Measurements from ENCODE around the gene ZBTB40. TPM values are rescaled to one million over a fixed set of nuclear protein-coding genes. Genes with fewer than 3 reads are reported as not detected.

Gene ZBTB40
- total RNA-seq, 4 donors from 2014 or later, result 12.0 to 17.3 (median 12.5) TPM

DNA sequence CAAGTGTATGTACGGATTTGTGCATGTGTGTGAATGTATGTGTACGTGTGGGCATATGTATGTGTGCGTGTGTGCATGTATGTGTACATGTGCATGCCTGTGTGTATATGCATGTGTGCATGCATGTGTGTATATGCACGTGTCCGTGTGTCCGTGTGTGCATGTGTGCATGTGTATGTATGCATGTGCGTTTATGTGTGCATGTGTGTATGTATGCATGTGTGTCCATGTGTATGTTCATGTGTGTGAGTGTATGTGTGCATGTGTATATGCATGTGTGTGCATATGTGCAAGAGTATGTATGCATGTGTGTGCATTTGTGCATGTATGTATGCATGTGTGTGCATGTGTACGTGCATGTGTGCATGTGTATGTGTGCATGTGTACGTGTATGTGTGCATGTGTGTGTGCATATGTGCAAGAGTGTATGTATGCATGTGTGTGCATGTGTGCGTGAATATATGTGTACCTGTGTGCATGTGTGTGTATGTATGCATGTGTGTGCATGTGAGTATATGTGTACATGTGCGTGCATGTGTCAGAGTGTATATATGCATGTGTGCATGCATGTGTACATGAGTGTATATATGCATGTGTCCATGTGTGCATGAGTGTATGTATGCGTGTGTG, 127.2 kb downstream of the ZBTB40 start:
- intact Hi-C loops (cut with DNase I; ENCODE audit: low total_unique reads), result no loop called here
- DNase-seq (no peak), ATAC-seq (no peak)
- Histone ChIP-seq H3K9me3 (no peaks in the 10 kb centered on the region), H3K27ac (no peak overlapping the region), H3K36me3 (no peaks in the 10 kb centered on the region), H3K4me1 (no peaks in the 10 kb centered on the region), H3K27me3 (peaks cover 6 to 14% (median 13%) of the 10 kb centered on the region in 3 donors), H3K4me3 (no peak overlapping the region)
- TF ChIP-seq, protein P1, sequence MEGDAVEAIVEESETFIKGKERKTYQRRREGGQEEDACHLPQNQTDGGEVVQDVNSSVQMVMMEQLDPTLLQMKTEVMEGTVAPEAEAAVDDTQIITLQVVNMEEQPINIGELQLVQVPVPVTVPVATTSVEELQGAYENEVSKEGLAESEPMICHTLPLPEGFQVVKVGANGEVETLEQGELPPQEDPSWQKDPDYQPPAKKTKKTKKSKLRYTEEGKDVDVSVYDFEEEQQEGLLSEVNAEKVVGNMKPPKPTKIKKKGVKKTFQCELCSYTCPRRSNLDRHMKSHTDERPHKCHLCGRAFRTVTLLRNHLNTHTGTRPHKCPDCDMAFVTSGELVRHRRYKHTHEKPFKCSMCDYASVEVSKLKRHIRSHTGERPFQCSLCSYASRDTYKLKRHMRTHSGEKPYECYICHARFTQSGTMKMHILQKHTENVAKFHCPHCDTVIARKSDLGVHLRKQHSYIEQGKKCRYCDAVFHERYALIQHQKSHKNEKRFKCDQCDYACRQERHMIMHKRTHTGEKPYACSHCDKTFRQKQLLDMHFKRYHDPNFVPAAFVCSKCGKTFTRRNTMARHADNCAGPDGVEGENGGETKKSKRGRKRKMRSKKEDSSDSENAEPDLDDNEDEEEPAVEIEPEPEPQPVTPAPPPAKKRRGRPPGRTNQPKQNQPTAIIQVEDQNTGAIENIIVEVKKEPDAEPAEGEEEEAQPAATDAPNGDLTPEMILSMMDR (IDR thresholded peaks at IDR 0.05 in 4 of 5, conservative IDR thresholded peaks at IDR 0.05 in 1 of 5), result no peak
- no peak for TF ChIP-seq POLR2A (IDR thresholded peaks at IDR 0.05)
- in situ Hi-C loops (cut with MboI; ENCODE audit: low sequenced_read_pairs in 4 of 4), result no loop called here

DNA sequence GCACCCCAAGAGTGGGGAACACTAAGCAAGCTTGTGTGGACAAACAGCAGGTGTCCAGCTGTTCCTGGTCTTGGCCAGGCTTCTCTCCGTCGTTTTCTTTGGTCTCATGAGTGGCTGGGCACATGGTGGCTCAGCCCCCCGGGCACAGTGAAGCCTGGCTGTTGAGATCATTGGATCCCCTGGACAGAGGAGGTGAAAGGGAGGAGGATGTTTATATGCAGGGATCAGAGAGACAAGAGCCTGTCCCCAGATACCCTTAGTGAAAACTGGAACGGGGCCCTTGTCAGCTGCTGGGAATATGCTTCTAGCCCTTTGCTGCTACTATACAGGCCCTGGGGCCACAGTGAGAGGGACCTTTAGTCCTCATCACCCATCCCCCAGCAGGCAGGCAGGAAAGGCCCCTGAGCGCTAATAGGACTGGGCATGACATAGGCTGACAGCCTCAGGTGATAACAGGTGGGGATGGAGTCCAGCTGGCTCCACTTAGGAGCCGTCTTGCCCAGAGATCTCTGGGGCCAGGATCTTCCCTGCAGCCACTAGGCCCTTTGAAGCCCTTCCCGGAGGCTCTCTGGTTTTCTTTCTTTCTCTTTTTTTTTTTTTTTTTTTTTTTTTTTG, 128.0 kb downstream of the ZBTB40 start:
- no peaks in the 10 kb centered on the region for H3K9me3 ChIP-seq
- in situ Hi-C loops (cut with MboI; ENCODE audit: low sequenced_read_pairs in 4 of 4) (no loop called here), intact Hi-C loops (cut with DNase I; ENCODE audit: low total_unique reads) (no loop called here)
- no peak for DNase-seq
- TF ChIP-seq, protein P1 (IDR thresholded peaks at IDR 0.05 in 4 of 5, conservative IDR thresholded peaks at IDR 0.05 in 1 of 5), result no peak
- TF ChIP-seq POLR2A (IDR thresholded peaks at IDR 0.05), result no peak
- no peak overlapping the region for H3K4me3 ChIP-seq
- no peaks in the 10 kb centered on the region for H3K36me3 ChIP-seq
- H3K27me3 ChIP-seq, result peaks cover 0 to 8% (median 5%) of the 10 kb centered on the region in 3 donors
- H3K4me1 ChIP-seq, result no peaks in the 10 kb centered on the region
- no peak for ATAC-seq
- no peak overlapping the region for H3K27ac ChIP-seq

Other genes with a start within 250 kb of the ZBTB40 start
- gene EPHA8, start 111.6 kb downstream of the ZBTB40 start, total RNA-seq, result not detected
- 10 to 100 TPM; 14.3 to 64.4 (median 33.0) TPM for gene C1QA, start 184.8 kb downstream of the ZBTB40 start, total RNA-seq
- 10 to 100 TPM; 12.9 to 66.3 (median 33.5) TPM for gene C1QC, start 191.8 kb downstream of the ZBTB40 start, total RNA-seq
- gene C1QB, start 201.4 kb downstream of the ZBTB40 start, total RNA-seq, result 10 to 100 TPM; 30.6 to 97.2 (median 74.5) TPM

Measured in gastrocnemius medialis (tissue), 4 donors.